Measurements from ENCODE around the gene SANBR. TPM values are rescaled to one million over a fixed set of nuclear protein-coding genes. Genes with fewer than 3 reads are reported as not detected.

SANBR gene
- 9.8 to 14.4 TPM (median 12.1 TPM) in 5 replicates for total RNA-seq (2022; extraction: Qiagen RNA extraction; ENCODE audit: low read depth)

DNA sequence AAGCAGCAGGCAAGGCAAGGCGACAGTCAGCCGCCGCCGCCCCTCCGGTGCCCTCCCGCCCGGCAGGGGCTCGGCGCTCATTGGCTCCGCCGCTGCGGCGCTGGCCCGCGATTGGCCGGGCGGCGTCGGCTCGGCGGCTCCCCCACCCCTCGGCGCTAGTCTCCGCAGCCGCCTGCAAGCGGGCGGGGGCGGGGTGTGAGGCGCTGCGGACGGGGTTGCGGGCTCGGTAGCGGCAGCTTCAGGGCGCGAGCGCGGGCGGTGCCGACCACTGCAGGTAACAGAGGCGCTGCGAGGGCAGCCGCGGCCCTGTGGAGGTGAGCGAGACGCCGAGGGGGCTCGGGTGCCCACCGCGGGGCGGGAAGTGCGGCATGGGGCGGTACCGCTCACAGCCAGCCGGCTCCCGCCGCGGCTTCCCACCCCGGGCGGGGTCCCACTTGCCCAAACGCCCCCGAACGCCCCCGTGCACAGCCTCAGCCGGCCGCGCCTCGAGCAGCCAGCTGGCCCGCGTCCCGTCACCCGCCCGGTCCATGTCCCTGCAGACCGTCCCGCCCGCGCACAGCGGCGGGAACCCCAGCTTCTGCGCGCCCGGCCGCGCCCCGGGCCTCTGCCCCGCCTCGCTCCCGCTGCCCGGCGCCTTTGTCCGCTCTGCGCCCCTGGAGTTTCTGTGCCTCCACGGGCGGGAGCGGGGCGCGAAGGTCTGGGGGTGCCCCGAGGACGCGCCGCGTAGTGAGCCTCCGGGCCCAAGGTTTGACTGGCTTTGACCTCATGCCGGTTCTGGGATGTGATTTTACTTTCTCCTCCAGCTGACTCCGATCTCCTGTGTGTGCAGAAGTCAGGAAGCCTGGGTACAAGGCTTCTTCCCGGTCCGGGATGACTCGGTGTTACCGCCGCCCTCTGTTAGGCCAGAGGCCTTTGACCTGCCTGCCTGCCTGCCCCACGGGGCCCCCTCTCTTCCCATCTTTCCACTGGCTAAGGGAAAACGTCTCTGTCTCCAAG lies at the start of gene SANBR:
Gene SANBR (plus strand): TSS at position 158 of the 996 bp plus-strand sequence. CDS start 4,480 bp downstream, outside the sequence.

DNA sequence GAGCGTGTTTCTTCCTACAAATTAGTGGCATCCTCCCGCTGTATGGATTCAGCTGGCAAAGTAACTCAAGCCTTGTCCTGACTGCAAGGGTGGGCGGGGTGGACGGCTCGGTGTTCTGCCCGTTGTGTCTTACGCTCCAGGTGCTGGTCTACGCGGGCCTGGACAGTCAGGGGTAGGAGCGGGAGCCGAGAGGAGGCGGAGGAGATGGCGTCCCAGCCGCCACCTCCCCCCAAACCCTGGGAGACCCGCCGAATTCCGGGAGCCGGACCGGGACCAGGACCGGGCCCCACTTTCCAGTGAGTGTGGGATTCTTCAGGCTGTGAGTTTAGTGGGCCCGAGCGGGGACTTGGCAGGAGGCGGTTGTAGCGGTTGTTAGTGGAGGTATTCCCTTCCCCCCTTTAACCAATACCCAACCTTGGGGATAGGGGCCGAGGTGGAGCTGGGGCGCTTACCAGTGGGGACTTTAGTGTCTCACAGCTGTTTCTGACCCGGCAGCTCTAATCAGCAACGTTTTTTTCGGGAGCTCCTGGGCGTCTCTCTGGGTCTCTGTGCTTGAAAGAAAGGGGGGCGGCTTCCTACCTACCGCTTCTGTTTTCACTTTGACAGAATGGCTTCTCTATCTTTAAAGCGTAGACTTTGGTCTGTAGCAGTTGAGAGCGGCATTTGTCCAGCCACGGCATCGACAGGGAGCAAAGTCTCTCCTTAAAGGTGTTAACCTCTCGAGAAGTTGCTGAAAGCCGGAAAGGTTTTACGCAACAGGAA lies 47.9 kb upstream of the SANBR start, which contains the start of the genes PEX13 and PUS10:
Gene PEX13 (plus strand): TSS at position 165 of the 762 bp plus-strand sequence. CDS start 40 bp downstream, at position 205.
Gene PUS10 (minus strand): TSS at position 700 of the 762 bp plus-strand sequence. CDS start 6,365 bp downstream, outside the sequence.

Other genes with a start within 250 kb of the SANBR start
- 1.6 to 3.4 TPM (median 3.4 TPM) in 5 replicates for gene REL, start 184.3 kb upstream of the SANBR start, total RNA-seq (2022; extraction: Qiagen RNA extraction; ENCODE audit: low read depth)
- 15.4 to 17.5 TPM (median 16.6 TPM) in 5 replicates for gene PEX13, start 48.2 kb upstream of the SANBR start, total RNA-seq (2022; extraction: Qiagen RNA extraction; ENCODE audit: low read depth)
- gene PUS10, start 47.6 kb upstream of the SANBR start, total RNA-seq (2022; extraction: Qiagen RNA extraction; ENCODE audit: low read depth), result 2.5 to 4.0 TPM (median 2.6 TPM) in 5 replicates
- 15.9 to 23.9 TPM (median 16.7 TPM) in 5 replicates for gene C2orf74, start 96.3 kb downstream of the SANBR start, total RNA-seq (2022; extraction: Qiagen RNA extraction; ENCODE audit: low read depth)